ENCODE results near the gene AMPD3. TPM values are rescaled to one million over a fixed set of nuclear protein-coding genes. Genes with fewer than 3 reads are reported as not detected.
A peak's percentile ranks its signal among the peaks of the same experiment; 100 is the strongest.

Gene AMPD3
- total and polyA plus RNA-seq, 2 donors (not counting 1 experiment from before 2014, with no cell fraction given) = 40.1 to 85.5 TPM

- Histone ChIP-seq H3K27ac (ENCODE audit: low read length in 2 of 2) (peak overlapping the region in 1 of 2 donors; percentile 12), H3K36me3 (replicated peaks in 1 of 2; ENCODE audit: control extremely low read depth in 1 of 2, control insufficient read depth in 1 of 2, extremely low read depth in 1 of 2, insufficient read depth in 2 of 2, low read length in 1 of 2) (peaks cover 28 to 89% of the 10 kb centered on the region in 2 experiments), H2AFZ (ENCODE audit: insufficient read depth, low read depth, low read length, poor library complexity, severe bottlenecking) (no peak overlapping the region), H3K4me2 (replicated peaks; ENCODE audit: low read depth, low read length, poor library complexity, severe bottlenecking) (no peak overlapping the region), H3K9ac (ENCODE audit: low read length) (no peak overlapping the region), H3K4me1 (ENCODE audit: control insufficient read depth in 2 of 2, insufficient read depth in 2 of 2, low read length in 2 of 2) (no peaks in the 10 kb centered on the region), H3K27me3 (replicated peaks in 1 of 4; ENCODE audit: control extremely low read depth in 1 of 4, control insufficient read depth in 3 of 4, insufficient read depth in 4 of 4, low read length in 3 of 4) (no peaks in the 10 kb centered on the region), H3K9me3 (ENCODE audit: control extremely low read depth in 1 of 3, control insufficient read depth in 2 of 3, insufficient read depth in 1 of 3, low read length in 2 of 3) (no peaks in the 10 kb centered on the region), H3K4me3 (ENCODE audit: control extremely low read depth in 1 of 5, extremely low read depth in 1 of 5, insufficient read depth in 1 of 5, low read depth in 2 of 5, low read length in 4 of 5) (no peak overlapping the region), H4K20me1 (ENCODE audit: control insufficient read depth, insufficient read depth, low read length, poor library complexity, severe bottlenecking) (no peaks in the 10 kb centered on the region), H3K79me2 (ENCODE audit: control insufficient read depth, insufficient read depth, low read length) (peaks cover 35% of the 10 kb centered on the region)
- Mint-ChIP-seq H3K9me3 (ENCODE audit: insufficient read depth) (no peaks in the 10 kb centered on the region), H3K27ac (peak overlapping the region; percentile 68), H3K4me3 (peak overlapping the region; percentile 2), H3K4me1 (peaks cover 19% of the 10 kb centered on the region), H3K27me3 (no peaks in the 10 kb centered on the region)
- intact Hi-C loops (cut with micrococcal nuclease) = no loop called here
- ATAC-seq (ENCODE audit: low read depth) (peak; percentile 77), DNase-seq (no peak)
- CTCF ChIA-PET = interaction anchor here (1.0 to 2.9 kb wide), 2 partner anchors 14 to 113 kb away, joined by 5 to 16 read pairs; partner anchors contain the start of gene RNF141
- 76% methylated on average over 5 of the region's 6 CpGs for WGBS (ENCODE audit: insufficient coverage)
- POLR2A ChIA-PET = interaction anchor here (0.6 to 0.7 kb wide), 3 partner anchors 14 to 115 kb away, joined by 3 to 4 read pairs (median 4); no protein-coding TSS in a partner anchor
- TF ChIP-seq, protein P1, sequence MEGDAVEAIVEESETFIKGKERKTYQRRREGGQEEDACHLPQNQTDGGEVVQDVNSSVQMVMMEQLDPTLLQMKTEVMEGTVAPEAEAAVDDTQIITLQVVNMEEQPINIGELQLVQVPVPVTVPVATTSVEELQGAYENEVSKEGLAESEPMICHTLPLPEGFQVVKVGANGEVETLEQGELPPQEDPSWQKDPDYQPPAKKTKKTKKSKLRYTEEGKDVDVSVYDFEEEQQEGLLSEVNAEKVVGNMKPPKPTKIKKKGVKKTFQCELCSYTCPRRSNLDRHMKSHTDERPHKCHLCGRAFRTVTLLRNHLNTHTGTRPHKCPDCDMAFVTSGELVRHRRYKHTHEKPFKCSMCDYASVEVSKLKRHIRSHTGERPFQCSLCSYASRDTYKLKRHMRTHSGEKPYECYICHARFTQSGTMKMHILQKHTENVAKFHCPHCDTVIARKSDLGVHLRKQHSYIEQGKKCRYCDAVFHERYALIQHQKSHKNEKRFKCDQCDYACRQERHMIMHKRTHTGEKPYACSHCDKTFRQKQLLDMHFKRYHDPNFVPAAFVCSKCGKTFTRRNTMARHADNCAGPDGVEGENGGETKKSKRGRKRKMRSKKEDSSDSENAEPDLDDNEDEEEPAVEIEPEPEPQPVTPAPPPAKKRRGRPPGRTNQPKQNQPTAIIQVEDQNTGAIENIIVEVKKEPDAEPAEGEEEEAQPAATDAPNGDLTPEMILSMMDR (IDR thresholded peaks at IDR 0.05) = no peak
- TF ChIP-seq EZH2 (IDR thresholded peaks at IDR 0.05; ENCODE audit: borderline replicate concordance, insufficient read depth, low read depth, low read length, poor library complexity, severe bottlenecking) = no peak
These were observed 72.2 kb downstream of the AMPD3 start for GRCh38 chr11:10526974-10527918.

- Mint-ChIP-seq H3K27ac (no peak overlapping the region), H3K4me1 (peaks cover 21% of the 10 kb centered on the region), H3K4me3 (no peak overlapping the region), H3K9me3 (ENCODE audit: insufficient read depth) (no peaks in the 10 kb centered on the region), H3K27me3 (no peaks in the 10 kb centered on the region)
- Histone ChIP-seq H3K36me3 (replicated peaks in 1 of 2; ENCODE audit: control extremely low read depth in 1 of 2, control insufficient read depth in 1 of 2, extremely low read depth in 1 of 2, insufficient read depth in 2 of 2, low read length in 1 of 2) (peaks cover 30 to 89% of the 10 kb centered on the region in 2 experiments), H3K27ac (ENCODE audit: low read length in 2 of 2) (no peak overlapping the region), H3K9me3 (ENCODE audit: control extremely low read depth in 1 of 3, control insufficient read depth in 2 of 3, insufficient read depth in 1 of 3, low read length in 2 of 3) (no peaks in the 10 kb centered on the region), H3K4me3 (ENCODE audit: control extremely low read depth in 1 of 5, extremely low read depth in 1 of 5, insufficient read depth in 1 of 5, low read depth in 2 of 5, low read length in 4 of 5) (no peak overlapping the region), H3K79me2 (ENCODE audit: control insufficient read depth, insufficient read depth, low read length) (peaks cover 44% of the 10 kb centered on the region), H3K27me3 (replicated peaks in 1 of 4; ENCODE audit: control extremely low read depth in 1 of 4, control insufficient read depth in 3 of 4, insufficient read depth in 4 of 4, low read length in 3 of 4) (no peaks in the 10 kb centered on the region), H4K20me1 (ENCODE audit: control insufficient read depth, insufficient read depth, low read length, poor library complexity, severe bottlenecking) (no peaks in the 10 kb centered on the region), H3K9ac (ENCODE audit: low read length) (no peak overlapping the region), H3K4me1 (ENCODE audit: control insufficient read depth in 2 of 2, insufficient read depth in 2 of 2, low read length in 2 of 2) (no peaks in the 10 kb centered on the region), H3K4me2 (replicated peaks; ENCODE audit: low read depth, low read length, poor library complexity, severe bottlenecking) (no peak overlapping the region), H2AFZ (ENCODE audit: insufficient read depth, low read depth, low read length, poor library complexity, severe bottlenecking) (no peak overlapping the region)
- ATAC-seq (ENCODE audit: low read depth) (no peak), DNase-seq (no peak)
- intact Hi-C loops (cut with micrococcal nuclease) = no loop called here
- POLR2A ChIA-PET = interaction anchor here (0.9 kb wide), 1 partner anchor 13 kb away, joined by 4 read pairs; the partner anchor contains the start of gene RNF141
- CTCF ChIA-PET = interaction anchor here (1.0 to 2.9 kb wide), 4 partner anchors 8 to 114 kb away, joined by 3 to 16 read pairs (median 4); partner anchors contain the start of gene RNF141
- no peak for TF ChIP-seq EZH2 (IDR thresholded peaks at IDR 0.05; ENCODE audit: borderline replicate concordance, insufficient read depth, low read depth, low read length, poor library complexity, severe bottlenecking)
- TF ChIP-seq, protein P1 (IDR thresholded peaks at IDR 0.05) = no peak
These were observed 73.1 kb downstream of the AMPD3 start for GRCh38 chr11:10528121-10528520.
